Small intestine (tissue), 7 donors: ENCODE measurements around the gene AFDN. TPM values are rescaled to one million over a fixed set of nuclear protein-coding genes. Genes with fewer than 3 reads are reported as not detected.
A peak's percentile ranks its signal among the peaks of the same experiment; 100 is the strongest.

Experiments used
- DNase-seq, 2 donors: peaks; one replicate each; pipeline versions ENCODE4 v3.0.0 to v3.0.0-alpha.2; 2013
- FAIRE-seq: peaks from 2 replicates; lab custom pipeline; 2012; peaks lifted over from hg19 to GRCh38; lab: Jason Lieb, UNC
- H3K27ac ChIP-seq, 3 donors: one replicate each; pipeline ENCODE4 v1.5.1; 2013; ENCODE audit warnings: low read length in 2 of 3, mild to moderate bottlenecking in 2 of 3, control low read depth in 1 of 3, inconsistent platforms in 1 of 3, low read depth in 1 of 3, moderate library complexity in 1 of 3
- H3K27me3 ChIP-seq, 3 donors: one replicate each; pipeline ENCODE4 v1.6.1; 2013; ENCODE audit warnings: low read length in 3 of 3, inconsistent platforms in 1 of 3; ENCODE audit not compliant: control insufficient read depth in 3 of 3, insufficient read depth in 3 of 3
- H3K36me3 ChIP-seq, 3 donors: one replicate each; pipeline ENCODE4 v1.6.1; 2013; ENCODE audit warnings: low read length in 3 of 3, inconsistent platforms in 1 of 3, low read depth in 1 of 3, mild to moderate bottlenecking in 1 of 3, moderate library complexity in 1 of 3; ENCODE audit not compliant: control insufficient read depth in 3 of 3, insufficient read depth in 2 of 3
- H3K4me1 ChIP-seq, 3 donors: one replicate each; pipeline ENCODE4 v1.6.1; 2013; ENCODE audit warnings: low read length in 2 of 3, inconsistent platforms in 1 of 3, low read depth in 1 of 3, mild to moderate bottlenecking in 1 of 3, moderate library complexity in 1 of 3; ENCODE audit not compliant: control insufficient read depth in 3 of 3, insufficient read depth in 2 of 3
- H3K4me3 ChIP-seq, 3 donors: one replicate each; pipeline ENCODE4 v1.5.1; 2013; ENCODE audit warnings: low read length in 3 of 3, control low read depth in 1 of 3, inconsistent platforms in 1 of 3, low read depth in 1 of 3, mild to moderate bottlenecking in 1 of 3, moderate library complexity in 1 of 3
- H3K9me3 ChIP-seq, 2 donors: one replicate each; pipeline ENCODE4 v1.6.1; 2013; ENCODE audit warnings: low read depth in 1 of 2, low read length in 1 of 2; ENCODE audit not compliant: control insufficient read depth in 2 of 2, insufficient read depth in 1 of 2
- WGBS, 3 donors: extraction: QIAGEN DNeasy Blood & Tissue Kit; methylation state at CpG; one replicate each; pipeline ENCODE4 v1.1.7; 2013; 5-methylcytosine and 5-hydroxymethylcytosine counted together
- polyA plus RNA-seq, 4 donors: library from polyadenylated mRNA; stranded (reverse) in 3 of 4; unstranded in 1 of 4; fragments of 200-250 nt in 3 of 4; fragments of 120-200 nt in 1 of 4; gene quantifications; one replicate each; pipeline versions ENCODE4 v1.2.1 to v1.2.3, GENCODE V29; 2013
- donor health status: healthy with polysubstance abuse.
- donor health status: control.
- donor health status: control.
- donor health status: Bipolar disorder and iron deficiency.
- donor health status: healthy.

The AFDN gene
- polyA plus RNA-seq, 4 donors = 46.0 to 202 (median 67.9) TPM

- no peak for FAIRE-seq
- Histone ChIP-seq H3K27me3 (no peaks in the 10 kb centered on the region), H3K4me1 (no peaks in the 10 kb centered on the region), H3K27ac (no peak overlapping the region), H3K4me3 (no peak overlapping the region), H3K36me3 (peaks cover 0 to 48% (median 25%) of the 10 kb centered on the region in 3 donors), H3K9me3 (no peaks in the 10 kb centered on the region)
- 93 to 94% (median 93%) methylated on average over 7 of the region's 7 CpGs for WGBS, 3 donors
- no peak for DNase-seq
Measured at GRCh38 chr6:167925026-167925425, 98.3 kb downstream of the AFDN start.

GRCh38 chr6:167927246-167927645 is 100.5 kb downstream of the AFDN start:
- WGBS, 3 donors = 88 to 93% (median 93%) methylated on average over 6 of the region's 6 CpGs
- Histone ChIP-seq H3K36me3 (peaks cover 0 to 52% (median 17%) of the 10 kb centered on the region in 3 donors), H3K4me1 (peaks cover 0 to 8% (median 0%) of the 10 kb centered on the region in 3 donors), H3K27ac (no peak overlapping the region), H3K27me3 (no peaks in the 10 kb centered on the region), H3K9me3 (no peaks in the 10 kb centered on the region), H3K4me3 (no peak overlapping the region)
- FAIRE-seq = no peak
- no peak for DNase-seq

- Histone ChIP-seq H3K4me3 (no peak overlapping the region), H3K4me1 (peaks cover 0 to 8% (median 0%) of the 10 kb centered on the region in 3 donors), H3K9me3 (no peaks in the 10 kb centered on the region), H3K36me3 (peaks cover 0 to 52% (median 16%) of the 10 kb centered on the region in 3 donors), H3K27ac (no peak overlapping the region), H3K27me3 (no peaks in the 10 kb centered on the region)
- DNase-seq (no peak), FAIRE-seq (no peak)
- WGBS, 3 donors = 88 to 97% (median 95%) methylated on average over 3 of the region's 3 CpGs
Measured at GRCh38 chr6:167928111-167928510, 101.4 kb downstream of the AFDN start.

GRCh38 chr6:167930295-167930694 is 103.6 kb downstream of the AFDN start:
- DNase-seq (no peak), FAIRE-seq (no peak)
- no peaks in the 10 kb centered on the region for H3K9me3 ChIP-seq
- H3K27me3 ChIP-seq = no peaks in the 10 kb centered on the region
- peaks cover 0 to 24% (median 3%) of the 10 kb centered on the region in 3 donors for H3K4me1 ChIP-seq
- H3K4me3 ChIP-seq = no peak overlapping the region
- no peak overlapping the region for H3K27ac ChIP-seq
- WGBS, 3 donors = 91 to 95% (median 91%) methylated on average over 3 of the region's 3 CpGs
- peaks cover 0 to 53% (median 12%) of the 10 kb centered on the region in 3 donors for H3K36me3 ChIP-seq

GRCh38 chr6:167932468-167933276 is 106.0 kb downstream of the AFDN start:
- Histone ChIP-seq H3K9me3 (no peaks in the 10 kb centered on the region), H3K36me3 (peaks cover 0 to 45% (median 9%) of the 10 kb centered on the region in 3 donors), H3K4me1 (peaks cover 0 to 24% (median 3%) of the 10 kb centered on the region in 3 donors), H3K4me3 (no peak overlapping the region), H3K27ac (peak overlapping the region; percentile 22 to 70 (median 57)), H3K27me3 (no peaks in the 10 kb centered on the region)
- no peak for FAIRE-seq
- DNase-seq = peak; percentile 58 to 87
- WGBS, 3 donors = 19 to 58% (median 41%) methylated on average over 12 of the region's 12 CpGs

- Histone ChIP-seq H3K27me3 (no peaks in the 10 kb centered on the region), H3K4me1 (peaks cover 0 to 24% (median 3%) of the 10 kb centered on the region in 3 donors), H3K27ac (peak overlapping the region in 2 of 3 donors; percentile 8 to 70), H3K36me3 (peaks cover 0 to 46% (median 11%) of the 10 kb centered on the region in 3 donors), H3K4me3 (no peak overlapping the region), H3K9me3 (no peaks in the 10 kb centered on the region)
- 15 to 39% (median 33%) methylated on average over 3 of the region's 3 CpGs for WGBS, 3 donors
- DNase-seq (peak; percentile 36 to 58), FAIRE-seq (peak; percentile 15)
Measured at GRCh38 chr6:167933290-167933689, 106.6 kb downstream of the AFDN start.

- no peak for FAIRE-seq
- no peak overlapping the region for H3K4me3 ChIP-seq
- peaks cover 0 to 24% (median 3%) of the 10 kb centered on the region in 3 donors for H3K4me1 ChIP-seq
- no peaks in the 10 kb centered on the region for H3K9me3 ChIP-seq
- no peaks in the 10 kb centered on the region for H3K27me3 ChIP-seq
- 92 to 96% (median 95%) methylated on average over 7 of the region's 7 CpGs for WGBS, 3 donors
- H3K36me3 ChIP-seq = peaks cover 0 to 44% (median 11%) of the 10 kb centered on the region in 3 donors
- H3K27ac ChIP-seq = peak overlapping the region in 2 of 3 donors; percentile 47 to 70
- DNase-seq = no peak
Measured at GRCh38 chr6:167933847-167934246, 107.1 kb downstream of the AFDN start.

GRCh38 chr6:167934426-167934864 is 107.7 kb downstream of the AFDN start:
- Histone ChIP-seq H3K4me1 (peaks cover 0 to 24% (median 3%) of the 10 kb centered on the region in 3 donors), H3K4me3 (no peak overlapping the region), H3K36me3 (peaks cover 0 to 43% (median 11%) of the 10 kb centered on the region in 3 donors), H3K27me3 (no peaks in the 10 kb centered on the region), H3K27ac (peak overlapping the region in 2 of 3 donors; percentile 15 to 27), H3K9me3 (no peaks in the 10 kb centered on the region)
- FAIRE-seq (no peak), DNase-seq (no peak)
- WGBS, 3 donors = 74 to 87% (median 84%) methylated on average over 7 of the region's 7 CpGs
